HCT116 (cell line): ENCODE results near the gene TFB1M. TPM values are rescaled to one million over a fixed set of nuclear protein-coding genes. Genes with fewer than 3 reads are reported as not detected.

Experiments used
- ATAC-seq: fragments of 200-7000 bp; cut with Tn5 transposase; 2 replicates; pipeline ENCODE4 v1.9.1; 2020; ENCODE audit warnings: mild to moderate bottlenecking, moderate library complexity
- BruUV-seq: library from RNA; stranded (reverse); fragments of 400-500 nt; replicated peaks from 2 replicates; lab custom pipeline; 2021; lab: Mats Ljungman, UMichigan
- CTCF ChIA-PET: fragments of 300-600 bp; sonication (Branson Sonifier 250); formaldehyde crosslinking; loops from one replicate; lab custom pipeline; 2021; ENCODE audit warnings: antibody characterized with exemption; lab: Charles Lee
- POLR2A ChIA-PET: fragments of 300-600, 350-600 bp; sonication (Branson Sonifier 250); formaldehyde crosslinking; loops from one replicate; lab custom pipeline; 2021; ENCODE audit warnings: antibody characterized with exemption; lab: Charles Lee
- RAD21 ChIA-PET, 2 experiments: fragments of 300-600 bp; sonication (Branson Sonifier 250); formaldehyde crosslinking; loops; one replicate each; lab custom pipeline; 2023; ENCODE audit warnings: low total read pairs in 2 of 2; ENCODE audit not compliant: uncharacterized antibody in 2 of 2, unreplicated experiment in 2 of 2, low non-redundant PET in 1 of 2; lab: Charles Lee
- DNase-seq: peaks from one replicate; pipeline ENCODE4 v3.0.0-alpha.2; 2010; ENCODE audit warnings: low read depth, low spot score
- H2AFZ ChIP-seq: fragments of 200-600 bp; shearing (Covaris generic), sonication (generic); 2 replicates; pipeline ENCODE4 v1.6.1; 2017; ENCODE audit warnings: low read depth, mixed run types, mixed read lengths, antibody characterized with exemption, low read length; ENCODE audit not compliant: poor library complexity, severe bottlenecking
- H3K27ac ChIP-seq: 2 replicates; pipeline ENCODE4 v1.5.1; 2012; ENCODE audit warnings: low read depth, low read length
- H3K27me3 ChIP-seq: fragments of 200-600 bp; sonication (generic); 2 replicates; pipeline ENCODE4 v1.6.1; 2016; ENCODE audit warnings: mixed run types, low read length, mixed read lengths; ENCODE audit not compliant: insufficient read depth
- H3K36me3 ChIP-seq, 2 experiments: fragments of 200-500 bp in 1 of 2; fragments of 200-600 bp in 1 of 2; sonication (Bioruptor generic) in 1 of 2; sonication (generic) in 1 of 2; 2 replicates each; pipeline versions ENCODE4 v1.5.1 to v1.6.1; 2014 to 2016; ENCODE audit warnings: low read length in 2 of 2, inconsistent platforms in 1 of 2, mixed read lengths in 1 of 2, mixed run types in 1 of 2; ENCODE audit not compliant: insufficient read depth in 2 of 2, control insufficient read depth in 1 of 2
- H3K4me1 ChIP-seq, 2 experiments: fragments of 200-600 bp in 1 of 2; sonication (generic) in 1 of 2; 2 replicates each; pipeline versions ENCODE4 v1.5.1 to v1.6.1; 2012 to 2017; ENCODE audit warnings: low read length in 2 of 2, inconsistent platforms in 1 of 2, mild to moderate bottlenecking in 1 of 2, mixed read lengths in 1 of 2, mixed run types in 1 of 2, moderate library complexity in 1 of 2; ENCODE audit not compliant: insufficient read depth in 2 of 2, control insufficient read depth in 1 of 2
- H3K4me2 ChIP-seq: fragments of 200-600 bp; sonication (generic); 2 replicates; pipeline ENCODE4 v1.6.1; 2017; ENCODE audit warnings: mixed run types, low read length, mixed read lengths
- H3K4me3 ChIP-seq, 2 experiments: fragments of 200-600 bp in 1 of 2; sonication (generic) in 1 of 2; replicated peaks in 1 of 2; 2 replicates each; pipeline ENCODE4 v1.5.1; 2011 to 2016; ENCODE audit warnings: low read length in 2 of 2, control low read depth in 1 of 2, low read depth in 1 of 2, mild to moderate bottlenecking in 1 of 2, mixed read lengths in 1 of 2, mixed run types in 1 of 2
- H3K79me2 ChIP-seq: fragments of 200-600 bp; sonication (generic); 2 replicates; pipeline ENCODE4 v1.6.1; 2017; ENCODE audit warnings: mild to moderate bottlenecking, mixed run types, low read length, moderate library complexity, mixed read lengths; ENCODE audit not compliant: insufficient read depth
- H3K9ac ChIP-seq: fragments of 200-600 bp; sonication (generic); 2 replicates; pipeline ENCODE4 v1.6.1; 2016; ENCODE audit warnings: low read length, mixed read lengths
- H3K9me2 ChIP-seq: fragments of 200-600 bp; sonication (generic), shearing (Covaris generic); 2 replicates; pipeline ENCODE4 v1.6.1; 2017; ENCODE audit warnings: mixed run types, mild to moderate bottlenecking, moderate library complexity; ENCODE audit not compliant: insufficient read depth
- H3K9me3 ChIP-seq, 2 experiments: fragments of 200-500 bp in 1 of 2; fragments of 200-600 bp in 1 of 2; sonication (Bioruptor generic) in 1 of 2; sonication (generic) in 1 of 2; 2 replicates each; pipeline ENCODE4 v1.6.1; 2014 to 2017; ENCODE audit warnings: low read length in 2 of 2, mixed read lengths in 2 of 2, inconsistent platforms in 1 of 2, low read depth in 1 of 2, mild to moderate bottlenecking in 1 of 2, mixed run types in 1 of 2, moderate library complexity in 1 of 2; ENCODE audit not compliant: control insufficient read depth in 1 of 2, insufficient read depth in 1 of 2
- H4K20me1 ChIP-seq: fragments of 200-600 bp; sonication (generic), shearing (Covaris generic); 2 replicates; pipeline ENCODE4 v1.6.1; 2017; ENCODE audit warnings: mixed run types, mild to moderate bottlenecking, moderate library complexity; ENCODE audit not compliant: insufficient read depth
- CBX3 ChIP-seq: IDR thresholded peaks from 2 replicates; pipeline ENCODE4 v1.6.1; 2012; ENCODE audit warnings: low read depth
- CTCF ChIP-seq, 3 experiments: fragments of 200-600 bp in 1 of 3; sonication (generic) in 1 of 3; IDR thresholded peaks in 2 of 3; conservative IDR thresholded peaks in 1 of 3; 2 replicates each; pipeline ENCODE4 v1.5.1; 2012 to 2017; ENCODE audit warnings: low read depth in 2 of 3, low read length in 2 of 3, antibody characterized with exemption in 1 of 3, borderline replicate concordance in 1 of 3, control low read depth in 1 of 3, mild to moderate bottlenecking in 1 of 3, mixed read lengths in 1 of 3, mixed run types in 1 of 3, moderate library complexity in 1 of 3; ENCODE audit not compliant: insufficient read depth in 1 of 3
- ELF1 ChIP-seq: IDR thresholded peaks from 2 replicates; pipeline ENCODE4 v1.6.1; 2012; ENCODE audit warnings: low read depth, borderline replicate concordance
- FOSL1 ChIP-seq: IDR thresholded peaks from 2 replicates; pipeline ENCODE4 v1.6.1; 2012; ENCODE audit warnings: low read depth
- JUND ChIP-seq: IDR thresholded peaks from 2 replicates; pipeline ENCODE4 v1.6.1; 2012
- POLR2A ChIP-seq: IDR thresholded peaks from 2 replicates; pipeline ENCODE4 v1.7.0; 2011; ENCODE audit warnings: borderline replicate concordance; ENCODE audit not compliant: insufficient read depth, insufficient read length; ENCODE audit errors: extremely low read depth
- SIN3A ChIP-seq: IDR thresholded peaks from 2 replicates; pipeline ENCODE4 v1.6.1; 2012; ENCODE audit warnings: low read depth
- YY1 ChIP-seq: IDR thresholded peaks from 2 replicates; pipeline ENCODE4 v1.6.1; 2011; ENCODE audit warnings: low read length, low read depth, moderate library complexity, mild to moderate bottlenecking; ENCODE audit not compliant: insufficient replicate concordance; ENCODE audit errors: extremely low read depth
- ZFX ChIP-seq: fragments of 450-650 bp; IDR thresholded peaks from 2 replicates; pipeline ENCODE4 v1.6.1; 2017
- ZNF274 ChIP-seq: fragments of 200-500 bp; sonication (Bioruptor generic); IDR thresholded peaks from 2 replicates; pipeline ENCODE4 v1.6.1; 2014; ENCODE audit warnings: mild to moderate bottlenecking, low read depth, low read length, inconsistent platforms
- intact Hi-C: fragments of 100-400 bp; cut with micrococcal nuclease; formaldehyde crosslinking; loops from 2 replicates; pipeline ENCODE4 v1.10.0; 2022
- total RNA-seq: library from RNA; stranded (reverse); gene quantifications from one replicate; pipeline ENCODE4 v1.2.1, GENCODE V29; 2021; ENCODE audit not compliant: unreplicated experiment

Gene TFB1M
- total RNA-seq, 1 experiment from 2014 or later = 43.8 TPM

GRCh38 chr6:155311583-155311982 lies 2.7 kb downstream of the TFB1M start:
- no peak for TF ChIP-seq FOSL1
- TF ChIP-seq CBX3 = no peak
- TF ChIP-seq POLR2A = no peak
- TF ChIP-seq ELF1 = no peak
- TF ChIP-seq SIN3A = no peak
- no peak for TF ChIP-seq ZFX
- TF ChIP-seq ZNF274 = no peak
- no peak overlapping the region for H3K27ac ChIP-seq
- no peak overlapping the region for H2AFZ ChIP-seq
- no peaks in the 10 kb centered on the region for H3K9me3 ChIP-seq
- intact Hi-C loops = no loop called here
- no peaks in the 10 kb centered on the region for H3K9me2 ChIP-seq
- no peak overlapping the region for H3K4me3 ChIP-seq
- peaks cover 5 to 14% of the 10 kb centered on the region in 2 experiments; a peak in 3 of 4 replicates for H3K4me1 ChIP-seq
- H3K27me3 ChIP-seq = no peaks in the 10 kb centered on the region
- peaks cover 23 to 25% of the 10 kb centered on the region in 2 experiments for H3K36me3 ChIP-seq
- ChIA-PET POLR2A (no interaction called here), CTCF (no interaction called here), RAD21 (no interaction called here)
- DNase-seq (no peak), ATAC-seq (no peak)
- no peaks in the 10 kb centered on the region for H4K20me1 ChIP-seq
- H3K79me2 ChIP-seq = peaks cover 32% of the 10 kb centered on the region
- no peak overlapping the region for H3K4me2 ChIP-seq
- no TSS peak for BruUV-seq
- no peak overlapping the region for H3K9ac ChIP-seq

- no peaks in the 10 kb centered on the region for H3K9me3 ChIP-seq
- H3K4me2 ChIP-seq = no peak overlapping the region
- POLR2A ChIA-PET = no interaction called here
- RAD21 ChIA-PET = no interaction called here
- H3K4me1 ChIP-seq = peaks cover 5 to 14% of the 10 kb centered on the region in 2 experiments; a peak in 3 of 4 replicates
- no peaks in the 10 kb centered on the region for H4K20me1 ChIP-seq
- no peak overlapping the region for H2AFZ ChIP-seq
- H3K9me2 ChIP-seq = no peaks in the 10 kb centered on the region
- H3K27me3 ChIP-seq = no peaks in the 10 kb centered on the region
- H3K27ac ChIP-seq = no peak overlapping the region
- intact Hi-C loops = no loop called here
- CTCF ChIA-PET = no interaction called here
- no TSS peak for BruUV-seq
- TF ChIP-seq CTCF (IDR thresholded peaks at IDR 0.05 in 2 of 3, conservative IDR thresholded peaks at IDR 0.05 in 1 of 3; ENCODE audit: borderline replicate concordance in 1 of 3, insufficient read depth in 1 of 3, low read depth in 2 of 3, low read length in 2 of 3) (no peak), SIN3A (no peak), YY1 (no peak), JUND (no peak), CBX3 (no peak)
- H3K79me2 ChIP-seq = peaks cover 33% of the 10 kb centered on the region
- ATAC-seq = no peak
- H3K4me3 ChIP-seq = no peak overlapping the region
- peaks cover 23 to 27% of the 10 kb centered on the region in 2 experiments for H3K36me3 ChIP-seq
- H3K9ac ChIP-seq = no peak overlapping the region
- no peak for DNase-seq
These were observed 3.2 kb downstream of the TFB1M start for GRCh38 chr6:155311086-155311485.
